ENCODE measurements around the gene JAML. TPM values are rescaled to one million over a fixed set of nuclear protein-coding genes. Genes with fewer than 3 reads are reported as not detected.

Gene JAML
- total and polyA plus RNA-seq, 2 of the 8 experiments (the other 6 are each of a cell fraction or from before 2014, with no cell fraction given), result 0.12 to 0.58 TPM

DNA sequence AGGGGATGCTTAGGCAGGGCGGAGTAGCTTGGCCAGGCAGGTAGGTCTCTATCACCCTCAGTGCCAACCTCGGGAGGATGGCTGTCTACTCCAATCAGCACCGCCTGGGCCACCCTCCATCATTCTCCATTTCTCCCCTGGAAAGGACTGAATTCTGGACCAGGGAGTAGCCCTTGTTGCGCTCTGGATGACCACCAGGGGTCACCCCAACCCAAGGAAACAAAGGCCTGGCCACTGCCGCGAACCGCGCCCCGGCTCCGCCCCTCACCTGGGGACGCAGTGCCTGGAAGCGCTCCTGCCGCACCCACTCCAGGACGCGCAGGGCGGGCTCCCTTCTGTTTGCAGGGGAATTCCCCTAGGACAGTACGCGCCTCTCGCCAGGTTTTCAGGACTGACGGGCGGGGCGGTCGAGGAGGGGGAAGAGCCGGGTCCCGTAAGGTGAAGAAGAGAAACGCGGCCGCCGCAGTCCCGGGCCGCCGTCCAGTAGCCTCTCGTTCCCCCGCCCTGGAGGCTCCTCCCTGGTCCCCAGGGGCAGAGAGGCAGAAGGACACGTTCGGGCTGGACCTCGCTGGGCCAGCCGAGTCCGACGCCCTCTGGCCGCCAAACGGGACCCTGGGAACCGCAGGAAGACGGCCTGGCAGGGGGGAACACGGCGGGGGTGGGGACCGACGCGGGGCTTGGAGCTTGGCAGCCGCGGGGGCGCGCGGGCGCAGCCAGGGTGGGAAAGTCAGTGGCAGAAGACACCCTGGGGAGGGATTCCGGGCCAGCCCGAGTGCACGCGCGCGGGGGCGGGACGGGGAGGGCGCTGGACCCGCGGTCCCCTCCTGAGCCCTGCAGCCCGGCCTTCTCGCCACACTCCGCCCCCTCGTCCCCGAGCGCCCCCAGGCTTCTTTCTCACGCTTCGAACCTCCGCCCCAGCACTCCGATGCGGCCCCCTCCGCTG is 79.3 kb downstream of the JAML start (continued):
- 0 out of 2 replicates have a peak, but pooled peaks have one; percentile 35 for TF ChIP-seq TBP (IDR thresholded peaks at IDR 0.05; ENCODE audit: low read depth, low read length)
- 0 out of 4 replicates have a peak, but pooled peaks of 1 of the 2 experiments have one; percentile 42 for TF ChIP-seq HDAC2 (IDR thresholded peaks at IDR 0.05; ENCODE audit: borderline replicate concordance in 1 of 2, low read depth in 2 of 2, low read length in 2 of 2)
- TF ChIP-seq SIRT6 (IDR thresholded peaks at IDR 0.05; ENCODE audit: low read length), result no peak
- no peak for TF ChIP-seq CHD2 (IDR thresholded peaks at IDR 0.05; ENCODE audit: low read length)
- TF ChIP-seq KDM1A (IDR thresholded peaks at IDR 0.05; ENCODE audit: borderline replicate concordance, low read length), result no peak
- no peak for TF ChIP-seq SIX5 (IDR thresholded peaks at IDR 0.05; ENCODE audit: low read depth, low read length)
- TF ChIP-seq KDM4A (IDR thresholded peaks at IDR 0.05; ENCODE audit: low read depth, low read length, severe bottlenecking), result peak; percentile 83
- no peak for TF ChIP-seq KDM5A (IDR thresholded peaks at IDR 0.05; ENCODE audit: low read length)
- TF ChIP-seq GABPA (IDR thresholded peaks at IDR 0.05; ENCODE audit: borderline replicate concordance, insufficient read depth, low read length), result no peak
- TF ChIP-seq, protein P1, sequence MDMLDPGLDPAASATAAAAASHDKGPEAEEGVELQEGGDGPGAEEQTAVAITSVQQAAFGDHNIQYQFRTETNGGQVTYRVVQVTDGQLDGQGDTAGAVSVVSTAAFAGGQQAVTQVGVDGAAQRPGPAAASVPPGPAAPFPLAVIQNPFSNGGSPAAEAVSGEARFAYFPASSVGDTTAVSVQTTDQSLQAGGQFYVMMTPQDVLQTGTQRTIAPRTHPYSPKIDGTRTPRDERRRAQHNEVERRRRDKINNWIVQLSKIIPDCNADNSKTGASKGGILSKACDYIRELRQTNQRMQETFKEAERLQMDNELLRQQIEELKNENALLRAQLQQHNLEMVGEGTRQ (IDR thresholded peaks at IDR 0.05; ENCODE audit: low read length), result no peak
- peak; percentile 97 to 99 for TF ChIP-seq RAD21 (IDR thresholded peaks at IDR 0.05 in 1 of 2, conservative IDR thresholded peaks at IDR 0.05 in 1 of 2; ENCODE audit: low read depth in 2 of 2, low read length in 2 of 2)
- TF ChIP-seq SAP30 (IDR thresholded peaks at IDR 0.05; ENCODE audit: insufficient read depth, insufficient replicate concordance, low read length), result no peak
- TF ChIP-seq NRF1 (IDR thresholded peaks at IDR 0.05; ENCODE audit: low read depth, low read length), result no peak
- no peak for TF ChIP-seq POLR2A (IDR thresholded peaks at IDR 0.05; ENCODE audit: control extremely low read depth in 1 of 2, low read depth in 2 of 2, low read length in 2 of 2)
- TF ChIP-seq BCL11A (IDR thresholded peaks at IDR 0.05; ENCODE audit: low read depth in 2 of 2, low read length in 2 of 2), result no peak

Measured in H1 (cell line).